ENCODE measurements around the gene ABLIM2.

Gene ABLIM2
- 2.9 to 6.8 (median 3.7) reads per million in 4 donors for total RNA-seq

GRCh38 chr4:8158710-8159536 lies at the start of gene ABLIM2:
Gene ABLIM2, minus strand, starts transcription at chr4:8158813. Its CDS starts 124 bp downstream, at chr4:8158689.
- DNase-seq, result peak; percentile 97 to 99 (median 97)

- DNase-seq, result no peak
Measured at GRCh38 chr4:8207314-8207713, 48.7 kb upstream of the ABLIM2 start.

DNA sequence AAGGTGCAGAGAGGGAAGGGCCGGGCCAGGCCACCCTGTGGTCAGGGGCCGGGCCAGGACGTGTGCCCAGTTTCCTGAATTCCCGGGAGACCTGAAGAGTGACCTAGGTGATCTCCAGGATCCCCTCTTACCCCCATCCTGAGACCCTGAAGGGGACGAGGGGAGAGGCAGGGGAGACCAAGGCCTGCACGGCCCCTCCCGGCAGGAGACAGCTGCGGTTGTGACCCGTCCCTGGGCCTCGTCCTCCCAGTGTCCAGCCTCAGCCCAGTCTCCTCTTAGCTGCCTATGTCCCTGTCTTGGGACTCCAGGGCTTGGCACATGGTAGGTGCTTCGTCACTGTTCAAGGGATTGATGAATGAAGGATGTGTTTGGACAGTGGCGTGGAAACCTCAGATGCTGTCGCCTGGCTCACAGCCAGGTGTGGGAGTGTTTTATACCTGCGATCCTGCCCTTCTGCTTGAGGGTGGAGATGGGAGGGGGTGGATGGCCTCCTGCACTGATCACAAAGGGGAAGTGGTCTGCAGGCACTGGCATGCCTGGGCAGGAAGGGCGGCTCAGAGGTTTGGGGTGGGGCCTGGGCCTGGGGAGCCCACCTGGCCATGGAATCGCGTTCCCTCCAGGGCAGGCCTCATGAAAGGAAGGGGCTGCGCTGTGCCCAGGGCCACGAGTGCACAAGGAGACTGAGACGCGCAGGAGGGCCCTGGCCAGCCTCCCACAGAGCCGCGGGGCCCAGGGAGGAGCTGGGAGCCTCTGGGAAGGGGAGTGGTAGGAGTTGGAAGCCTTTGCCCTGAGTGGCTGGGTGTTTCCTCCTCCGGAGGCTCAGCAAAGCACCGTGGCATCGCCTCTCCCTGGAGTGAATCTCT lies 47.4 kb upstream of the ABLIM2 start:
- DNase-seq, result no peak

DNA sequence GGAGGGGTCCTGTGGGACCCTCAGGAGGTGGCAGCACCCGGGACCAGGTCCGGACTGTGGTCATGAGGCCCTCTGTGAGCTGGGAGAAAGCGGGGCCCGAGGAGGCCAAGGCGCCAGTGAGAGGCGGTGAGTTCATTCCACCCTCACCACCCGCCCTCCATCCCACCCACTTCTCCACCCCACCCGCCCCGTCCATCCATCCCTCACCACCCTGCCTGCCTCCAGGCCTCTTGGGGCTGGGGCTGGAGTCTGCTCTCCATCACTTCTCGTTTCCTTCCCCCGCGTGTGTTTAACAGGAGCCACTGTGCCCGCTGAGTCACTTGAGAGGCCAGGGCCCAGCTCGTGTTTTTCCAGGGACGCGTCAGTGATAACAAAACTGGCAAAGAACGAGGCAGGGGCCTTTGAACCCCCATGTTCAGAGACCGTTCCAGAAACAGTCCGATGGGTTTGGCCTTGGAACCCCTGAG lies 46.7 kb upstream of the ABLIM2 start:
- DNase-seq, result no peak

DNA sequence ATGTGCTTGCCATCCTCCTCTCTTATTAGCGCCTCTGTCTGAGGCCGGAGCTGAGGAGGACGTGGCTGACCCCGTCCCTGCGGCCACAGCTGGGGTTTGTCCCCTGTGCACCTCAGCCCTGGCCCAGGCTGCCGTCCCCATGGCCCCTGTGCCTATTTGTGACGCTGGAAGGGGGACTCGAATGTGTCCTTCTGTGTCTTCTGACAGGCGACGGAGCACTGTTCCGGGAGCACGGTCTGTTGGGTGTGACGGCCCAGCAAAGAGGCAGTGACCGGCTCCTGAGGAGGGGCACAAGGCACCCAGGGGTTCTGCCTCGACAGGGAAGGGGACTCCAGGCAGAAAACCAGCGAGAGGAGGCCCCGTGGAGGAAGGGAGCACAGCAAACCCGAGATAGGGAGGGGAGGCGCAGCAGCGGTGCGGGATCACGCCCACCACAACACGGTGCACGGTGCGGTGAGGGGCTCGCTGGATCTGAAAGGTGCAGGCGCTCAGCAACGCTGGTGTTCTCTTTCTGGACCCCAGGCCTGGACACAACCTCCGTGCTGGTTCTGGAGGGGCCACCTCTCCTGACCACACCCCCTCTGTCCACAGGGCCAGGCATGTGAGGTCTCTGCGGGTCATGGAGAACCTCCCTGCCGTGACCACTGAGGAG lies 46.1 kb upstream of the ABLIM2 start:
- DNase-seq, result no peak

DNA sequence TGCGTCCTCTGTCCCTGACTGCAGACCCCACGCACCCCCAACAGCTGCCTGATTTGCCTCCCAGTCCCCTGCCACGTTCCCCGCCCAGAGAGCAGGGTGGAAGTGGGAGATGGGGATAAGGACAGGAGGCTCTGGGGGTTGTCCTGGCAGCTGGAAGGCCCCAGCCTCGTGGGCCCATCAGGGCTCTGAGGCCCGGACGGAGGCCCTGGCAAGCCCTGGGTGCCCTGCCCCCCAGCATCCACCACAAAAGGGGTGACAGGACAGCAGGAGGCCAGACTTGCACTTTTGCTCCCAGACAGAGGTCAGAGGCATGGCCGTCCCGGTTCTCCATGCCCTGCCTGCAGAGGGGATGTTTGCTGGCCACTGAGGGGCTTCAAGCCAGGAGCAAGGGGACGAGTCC lies 45.2 kb upstream of the ABLIM2 start:
- no peak for DNase-seq

- DNase-seq, result no peak
Measured at GRCh38 chr4:8203052-8203401, 44.4 kb upstream of the ABLIM2 start.

- DNase-seq, result no peak
Measured at GRCh38 chr4:8202108-8203051, 43.8 kb upstream of the ABLIM2 start.

GRCh38 chr4:8201321-8201781 lies 42.7 kb upstream of the ABLIM2 start:
- DNase-seq, result peak in 1 of 5 donors; percentile 71

GRCh38 chr4:8200302-8200975 lies 41.8 kb upstream of the ABLIM2 start:
- peak in 2 of 5 donors; percentile 25 to 58 for DNase-seq

- no peak for DNase-seq
Measured at GRCh38 chr4:8199594-8200301, 41.1 kb upstream of the ABLIM2 start.

DNA sequence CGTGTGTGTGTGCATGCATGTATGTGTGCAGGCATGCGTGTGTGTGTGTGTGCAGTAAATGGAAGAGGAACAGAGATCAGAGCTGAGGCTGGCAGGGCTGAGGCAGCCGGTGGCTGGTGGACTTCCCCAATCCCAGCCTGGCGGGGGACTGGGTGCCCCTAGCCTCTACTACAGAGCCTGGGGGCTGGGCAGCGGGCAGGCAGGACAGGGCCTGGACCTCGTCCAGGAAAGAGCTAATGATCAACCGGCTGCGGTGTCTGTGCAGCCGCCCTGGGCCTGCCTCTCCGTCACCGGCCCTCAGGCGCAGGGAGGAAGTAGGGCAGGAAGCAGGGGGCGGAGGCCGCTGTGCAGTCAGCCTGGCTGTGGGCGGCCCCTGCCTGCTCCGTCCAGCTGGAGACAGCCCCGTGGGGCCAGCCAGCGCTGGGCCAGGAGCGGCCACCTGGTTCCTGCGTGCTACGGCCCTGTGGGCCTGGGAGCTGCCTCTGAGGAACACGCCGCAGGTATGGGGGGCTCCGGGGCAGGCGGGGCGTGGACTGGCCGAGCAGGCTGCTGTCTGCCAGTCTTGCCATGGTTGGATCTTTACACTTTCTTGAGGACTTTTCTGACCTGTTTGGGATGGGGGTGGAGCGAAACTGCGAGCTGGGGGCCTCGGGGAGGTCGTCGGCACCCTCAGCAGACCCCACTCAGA lies 40.4 kb upstream of the ABLIM2 start, which contains the start of gene SH3TC1:
TSS of gene SH3TC1 (plus strand) at position 385 of the 688 bp plus-strand sequence. CDS start 5,905 bp downstream, outside the sequence.
- peak; percentile 27 to 77 (median 36) for DNase-seq

DNA sequence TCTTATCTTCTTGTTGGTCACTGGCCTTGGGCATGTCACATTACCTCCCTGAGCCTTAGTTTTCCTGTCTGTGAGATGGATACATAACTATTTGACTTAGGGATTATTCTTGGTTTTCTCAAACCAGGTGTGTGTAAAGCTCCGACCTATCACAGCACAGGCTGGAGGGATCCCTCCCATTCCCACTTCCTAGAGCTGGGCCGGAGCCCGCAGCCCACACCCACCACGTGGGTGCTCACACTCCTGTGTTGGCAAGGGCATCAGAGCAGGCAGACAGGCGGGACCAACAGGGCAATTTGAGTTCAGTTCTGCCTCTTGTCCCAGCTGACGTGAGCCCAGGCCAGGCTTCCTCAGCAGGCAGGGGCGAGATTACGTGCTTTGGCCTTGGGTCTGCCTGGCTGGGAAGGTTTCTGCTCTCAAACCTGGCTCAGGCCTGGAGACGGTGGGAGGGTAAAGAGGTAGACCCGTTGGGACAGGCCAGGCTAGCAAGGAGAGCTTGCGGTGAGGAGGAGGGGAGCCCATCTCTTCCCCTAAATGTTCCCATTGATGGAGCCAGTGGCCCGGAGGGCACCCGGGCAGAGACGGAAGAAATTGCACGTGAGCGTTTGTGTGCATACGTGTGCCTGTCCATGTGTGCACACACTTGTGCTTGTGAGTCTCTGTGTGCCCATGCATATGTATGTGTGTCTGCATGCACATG lies 39.7 kb upstream of the ABLIM2 start:
- no peak for DNase-seq

DNA sequence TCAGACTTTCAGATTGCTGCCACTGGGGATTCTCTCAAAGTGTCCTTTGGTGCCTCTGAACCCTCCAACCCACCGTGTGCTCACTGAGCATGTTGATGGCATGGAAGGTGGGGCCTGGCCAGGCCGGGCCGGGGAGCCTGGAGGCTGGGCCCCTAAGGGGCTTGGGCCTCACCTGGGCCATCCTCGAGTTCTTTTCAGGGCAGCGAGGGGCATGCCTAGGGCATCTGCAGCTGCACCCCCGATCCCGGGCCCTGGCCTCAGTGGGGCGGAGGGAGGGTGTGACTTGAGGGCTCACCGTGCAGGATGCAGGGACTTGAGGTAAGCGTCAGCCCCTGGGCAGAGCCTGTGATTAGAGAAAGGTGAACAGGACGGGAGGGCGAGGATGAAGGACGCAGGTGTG lies 38.9 kb upstream of the ABLIM2 start:
- DNase-seq, result no peak

DNA sequence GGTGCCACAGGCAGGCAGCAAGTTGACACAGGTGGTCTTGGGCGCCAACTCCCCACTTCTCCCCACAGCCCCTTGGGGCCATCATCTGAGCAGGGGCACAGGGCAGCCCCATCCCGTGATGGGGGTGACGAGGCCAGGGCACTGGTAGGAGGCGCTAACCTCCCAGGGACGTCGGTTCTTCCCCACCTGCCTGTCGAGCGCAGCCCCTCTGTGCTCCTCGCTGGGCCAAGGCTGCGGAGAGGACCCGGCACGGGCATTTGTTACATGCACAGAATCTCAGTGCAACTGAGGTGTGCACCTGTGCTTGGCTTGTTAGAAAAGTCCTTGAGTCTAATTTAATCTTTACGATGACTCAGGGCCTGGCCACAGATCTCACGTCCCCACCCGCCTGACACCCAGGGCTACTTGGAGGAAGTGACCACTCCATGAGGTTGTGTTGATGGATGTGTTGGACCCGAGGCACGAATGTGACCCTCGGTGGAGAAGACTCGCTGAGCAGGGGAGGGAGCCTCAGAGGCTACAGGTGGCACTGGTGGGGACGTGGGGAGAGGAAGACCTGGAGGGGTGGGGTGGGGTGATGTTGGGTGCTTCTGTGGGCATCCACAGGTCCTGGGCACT lies 37.3 kb upstream of the ABLIM2 start:
- DNase-seq, result no peak

- DNase-seq, result no peak
Measured at GRCh38 chr4:8195431-8195830, 36.8 kb upstream of the ABLIM2 start.

DNA sequence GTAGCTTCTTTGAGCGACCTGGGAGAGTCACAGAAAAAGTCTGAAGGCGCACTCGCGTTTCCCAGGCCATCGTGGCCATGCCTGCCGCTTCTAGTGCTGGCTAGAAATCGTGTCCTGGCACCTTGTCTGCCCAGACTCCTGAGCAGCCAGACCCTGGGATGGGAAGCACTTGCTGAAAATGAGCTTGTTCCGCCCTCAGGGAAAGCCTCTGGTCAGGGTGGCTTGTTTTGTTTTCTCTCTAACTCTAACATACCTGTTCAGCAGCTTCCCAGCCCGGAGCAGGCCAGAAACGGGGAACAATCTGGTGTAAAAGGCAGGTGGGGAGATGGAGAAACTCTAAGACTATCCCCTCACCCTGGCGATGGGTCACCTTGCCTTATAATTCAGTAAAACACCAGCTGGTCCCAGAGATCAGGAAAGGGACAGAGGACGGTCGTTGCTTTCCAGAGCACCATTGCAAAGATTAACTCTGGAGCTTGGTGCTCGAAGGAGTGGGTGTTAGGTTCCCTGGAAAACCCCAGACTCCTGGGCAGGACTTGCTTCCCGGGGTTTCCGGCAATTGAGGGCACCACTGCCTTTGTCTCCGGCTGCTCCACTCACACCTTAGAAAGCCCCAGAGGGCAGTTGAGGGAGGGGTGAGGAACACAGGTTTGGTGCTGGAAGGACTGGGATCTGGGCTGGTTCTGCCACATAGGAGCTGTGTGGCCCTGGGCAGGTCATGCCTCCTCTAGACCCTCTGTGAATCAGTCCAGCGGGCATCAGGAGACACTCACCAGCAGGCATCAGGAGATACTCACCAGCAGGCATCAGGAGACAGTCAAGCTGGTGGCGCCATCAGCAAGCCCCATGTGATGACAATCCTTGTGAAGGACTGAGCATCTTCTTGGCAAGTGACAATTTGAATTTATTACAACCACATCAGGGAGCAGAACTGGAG lies 36.0 kb upstream of the ABLIM2 start:
- DNase-seq, result no peak
